HepG2 (cell line): ENCODE results near the gene LAMB4. TPM values are rescaled to one million over a fixed set of nuclear protein-coding genes. Genes with fewer than 3 reads are reported as not detected.

Experiments used
- ATAC-seq: fragments of 200-7000 bp; cut with Tn5 transposase; 3 replicates; pipeline ENCODE4 v1.9.1; 2020; ENCODE audit warnings: mild to moderate bottlenecking, moderate library complexity
- BruUV-seq: library from RNA; stranded (reverse); fragments of 400-500 nt; replicated peaks from 2 replicates; lab custom pipeline; 2021; lab: Mats Ljungman, UMichigan
- CTCF ChIA-PET: fragments of 300-600 bp; formaldehyde crosslinking; extraction: SDS; loops from one replicate; lab custom pipeline; 2021; ENCODE audit warnings: low total read pairs, inconsistent platforms, low intra/inter-chr PET ratio; lab: Yijun Ruan, JAX
- POLR2A ChIA-PET: fragments of 350-600 bp; sonication (Branson Sonifier 250); formaldehyde crosslinking; loops from one replicate; lab custom pipeline; 2020; ENCODE audit warnings: antibody characterized with exemption, inconsistent platforms; lab: Yijun Ruan, JAX
- DNase-seq: peaks from one replicate; pipeline ENCODE4 v3.0.0-alpha.2; 2015; ENCODE audit warnings: low spot score
- FAIRE-seq: peaks from 3 replicates; lab custom pipeline; 2011; peaks lifted over from hg19 to GRCh38; lab: Jason Lieb, UNC
- H2AFZ ChIP-seq: one replicate; pipeline ENCODE4 v1.6.1; 2011; ENCODE audit warnings: low read length, inconsistent platforms
- H3K27ac ChIP-seq: fragments of 300-600 bp; 3 replicates; pipeline ENCODE4 v1.8.0; 2011; ENCODE audit warnings: mixed run types, mild to moderate bottlenecking, mixed read lengths, low read length, inconsistent platforms; ENCODE audit not compliant: insufficient read depth; ENCODE audit errors: extremely low read length
- H3K27me3 ChIP-seq, 2 experiments: fragments of 200-600 bp in 1 of 2; 2 replicates in 1 of 2; 3 replicates in 1 of 2; pipeline versions ENCODE4 v1.6.0 to v1.8.0; 2011; ENCODE audit warnings: low read length in 2 of 2, mild to moderate bottlenecking in 2 of 2, moderate library complexity in 2 of 2, inconsistent platforms in 1 of 2; ENCODE audit not compliant: insufficient read depth in 2 of 2, control insufficient read depth in 1 of 2
- H3K36me3 ChIP-seq, 2 experiments: fragments of 200-600 bp in 1 of 2; replicated peaks in 1 of 2; 2 replicates in 1 of 2; 3 replicates in 1 of 2; pipeline versions ENCODE4 v1.5.1 to v1.8.0; 2011; ENCODE audit warnings: low read length in 2 of 2, inconsistent platforms in 1 of 2; ENCODE audit not compliant: insufficient read depth in 2 of 2, control insufficient read depth in 1 of 2
- H3K4me1 ChIP-seq: 2 replicates; pipeline ENCODE4 v1.5.1; 2012; ENCODE audit warnings: low read length, inconsistent platforms; ENCODE audit not compliant: insufficient read depth
- H3K4me2 ChIP-seq: 2 replicates; pipeline ENCODE4 v1.6.0; 2011; ENCODE audit warnings: low read depth, low read length, inconsistent platforms
- H3K4me3 ChIP-seq, 3 experiments: fragments of 200-600 bp in 1 of 3; sonication (generic), shearing (Covaris generic) in 1 of 3; replicated peaks in 1 of 3; 2 replicates each; pipeline ENCODE4 v1.5.1; 2011 to 2016; ENCODE audit warnings: low read length in 3 of 3, inconsistent platforms in 2 of 3, low read depth in 2 of 3, mild to moderate bottlenecking in 2 of 3, control low read depth in 1 of 3, mixed read lengths in 1 of 3; ENCODE audit not compliant: insufficient read depth in 1 of 3
- H3K79me2 ChIP-seq: one replicate; pipeline ENCODE4 v1.6.1; 2011; ENCODE audit warnings: low read length, inconsistent platforms; ENCODE audit not compliant: insufficient read depth
- H3K9ac ChIP-seq: 2 replicates; pipeline ENCODE4 v1.6.0; 2011; ENCODE audit warnings: mild to moderate bottlenecking, low read depth, low read length, inconsistent platforms; ENCODE audit not compliant: insufficient read depth
- H3K9me3 ChIP-seq: 2 replicates; pipeline ENCODE4 v1.5.1; 2012; ENCODE audit warnings: mild to moderate bottlenecking, low read length
- H4K20me1 ChIP-seq: 2 replicates; pipeline ENCODE4 v1.6.0; 2011; ENCODE audit warnings: inconsistent platforms, mild to moderate bottlenecking, low read length, moderate library complexity; ENCODE audit not compliant: insufficient read depth
- CBFB ChIP-seq: sonication (generic); formaldehyde crosslinking; IDR thresholded peaks from 2 replicates; pipeline ENCODE4 v1.4.0; 2020; ENCODE audit warnings: missing genetic modification reagents
- DNMT3B ChIP-seq: conservative IDR thresholded peaks from 2 replicates; pipeline ENCODE4 v1.6.1; 2016; ENCODE audit warnings: missing biosample characterization, control low read depth
- MXD4 ChIP-seq: IDR thresholded peaks from 2 replicates; pipeline ENCODE4 v1.6.1; 2016; ENCODE audit warnings: mild to moderate bottlenecking, missing biosample characterization, missing genetic modification reagents
- NR3C1 ChIP-seq: sonication (generic); formaldehyde crosslinking; IDR thresholded peaks from 2 replicates; pipeline ENCODE4 v1.4.0; 2020; ENCODE audit warnings: missing genetic modification reagents
- SMC3 ChIP-seq: IDR thresholded peaks from 2 replicates; pipeline ENCODE4 v1.6.1; 2011; ENCODE audit warnings: low read length, improper control_type of control experiment
- ZNF543 ChIP-seq: sonication (generic); formaldehyde crosslinking; IDR thresholded peaks from 2 replicates; pipeline ENCODE4 v1.4.0; 2020; ENCODE audit warnings: mild to moderate bottlenecking, missing genetic modification reagents
- ZNF660 ChIP-seq: sonication (generic); formaldehyde crosslinking; IDR thresholded peaks from 2 replicates; pipeline ENCODE4 v1.5.1; 2020; ENCODE audit warnings: mild to moderate bottlenecking, low read depth, missing genetic modification reagents, borderline replicate concordance
- ZNF672 ChIP-seq: sonication (generic); formaldehyde crosslinking; IDR thresholded peaks from 2 replicates; pipeline ENCODE4 v1.8.1; 2022; ENCODE audit warnings: missing genetic modification reagents
- ZNF891 ChIP-seq: sonication (generic); formaldehyde crosslinking; IDR thresholded peaks from 2 replicates; pipeline ENCODE4 v1.5.0; 2020; ENCODE audit warnings: mild to moderate bottlenecking, missing genetic modification reagents
- WGBS: methylation state at CpG from one replicate; pipeline ENCODE4 v1.1.6; 2017; ENCODE audit warnings: low lambda C conversion rate; 5-methylcytosine and 5-hydroxymethylcytosine counted together
- in situ Hi-C: cut with HindIII; loops from 2 replicates; pipeline ENCODE4 v1.10.0; 2017; ENCODE audit warnings: low pct_unique_long_range_greater_than_20kb; ENCODE audit not compliant: extremely low pct_ligation_motif_present
- intact Hi-C: fragments of 100-400 bp; cut with micrococcal nuclease; formaldehyde crosslinking; loops from one replicate; pipeline ENCODE4 v1.10.0; 2022; ENCODE audit not compliant: unreplicated experiment
- polyA plus RNA-seq, 8 experiments: library from polyadenylated mRNA; depleted of rRNA in 3 of 8; stranded (reverse) in 7 of 8; unstranded in 1 of 8; fragments of >200 nt; fragmentation: Illumina TruSeq in 4 of 8; extraction: Trizol in 4 of 8; gene quantifications; 2 replicates each; pipeline versions ENCODE4 v1.2.1 to v1.2.3, GENCODE V29; 2011 to 2016; ENCODE audit warnings: low read depth in 4 of 8, missing spikeins in 1 of 8, mixed read lengths in 1 of 8; ENCODE audit not compliant: insufficient read depth in 1 of 8
- total RNA-seq, 5 experiments: library from RNA; depleted of rRNA; stranded (reverse); fragments of >200 nt; fragmentation: Illumina TruSeq; extraction: Trizol; gene quantifications; 2 replicates each; pipeline ENCODE4 v1.2.3, GENCODE V29; 2016; ENCODE audit warnings: low read depth in 1 of 5
- TF ChIP-seq, protein P1 (sequence below): sonication (generic); formaldehyde crosslinking; IDR thresholded peaks from 2 replicates; pipeline ENCODE4 v1.4.0; 2020; ENCODE audit warnings: missing genetic modification reagents
- TF ChIP-seq, protein P2 (sequence below): sonication (generic); formaldehyde crosslinking; IDR thresholded peaks from 2 replicates; pipeline ENCODE4 v1.8.0; 2022; ENCODE audit warnings: mild to moderate bottlenecking, missing genetic modification reagents, moderate library complexity
- TF ChIP-seq, protein P3 (sequence below), 2 experiments: sonication (generic) in 1 of 2; formaldehyde crosslinking in 1 of 2; IDR thresholded peaks; 2 replicates each; pipeline versions ENCODE4 v1.4.0 to v1.6.1; 2016 to 2020; ENCODE audit warnings: borderline replicate concordance in 1 of 2, low read depth in 1 of 2, mild to moderate bottlenecking in 1 of 2, missing genetic modification reagents in 1 of 2

Gene LAMB4
- total and polyA plus RNA-seq, 2 of the 13 experiments (the other 11 are each of a cell fraction or from before 2014, with no cell fraction given) = 0.05 TPM; not detected in 1

DNA sequence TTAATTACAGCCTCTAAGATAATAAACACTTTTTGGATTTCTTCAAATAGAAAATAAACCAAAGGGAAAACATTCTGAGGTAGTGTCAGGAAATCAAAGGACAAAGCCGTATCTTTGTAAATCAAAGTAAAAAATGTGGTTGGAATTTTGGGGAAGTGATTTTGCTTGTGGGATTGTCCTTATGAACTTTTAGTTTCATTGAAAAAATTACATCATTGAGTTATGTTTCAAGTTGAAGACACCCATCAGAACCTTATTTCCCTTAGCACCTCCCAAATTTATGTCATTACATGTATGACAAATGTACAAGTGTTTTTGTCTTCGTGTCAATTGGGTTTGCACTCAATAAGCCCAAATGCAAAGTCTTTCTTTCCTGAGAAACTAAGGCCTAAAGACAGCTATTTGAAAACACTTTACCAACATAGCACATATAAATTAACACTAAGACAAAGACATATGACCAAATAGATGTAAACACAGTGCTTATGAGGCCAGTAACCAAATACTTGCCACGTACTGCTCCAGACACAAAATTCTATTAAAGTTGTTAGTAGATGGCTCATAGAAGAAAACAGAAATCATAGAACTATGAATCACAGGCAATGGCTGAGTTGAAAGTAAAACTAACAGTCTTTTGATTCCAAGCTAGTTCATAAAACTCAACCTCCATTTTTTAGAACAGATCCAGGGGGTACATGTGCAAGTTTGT lies 26.9 kb upstream of the LAMB4 start:
- Histone ChIP-seq H3K4me3 (no peak overlapping the region), H3K4me2 (no peak overlapping the region), H3K9me3 (no peaks in the 10 kb centered on the region), H2AFZ (no peak overlapping the region), H3K27ac (no peak overlapping the region), H3K9ac (no peak overlapping the region), H4K20me1 (no peaks in the 10 kb centered on the region), H3K4me1 (no peaks in the 10 kb centered on the region), H3K36me3 (no peaks in the 10 kb centered on the region), H3K79me2 (no peaks in the 10 kb centered on the region), H3K27me3 (no peaks in the 10 kb centered on the region)
- CTCF ChIA-PET = no interaction called here
- DNase-seq = no peak
- no peak for TF ChIP-seq SMC3
- TF ChIP-seq ZNF543 (CRISPR knock-in tag) = no peak
- TF ChIP-seq ZNF891 = no peak
- no peak for TF ChIP-seq NR3C1 (CRISPR knock-in tag)
- TF ChIP-seq CBFB (CRISPR knock-in tag) = no peak
- TF ChIP-seq, protein P1, sequence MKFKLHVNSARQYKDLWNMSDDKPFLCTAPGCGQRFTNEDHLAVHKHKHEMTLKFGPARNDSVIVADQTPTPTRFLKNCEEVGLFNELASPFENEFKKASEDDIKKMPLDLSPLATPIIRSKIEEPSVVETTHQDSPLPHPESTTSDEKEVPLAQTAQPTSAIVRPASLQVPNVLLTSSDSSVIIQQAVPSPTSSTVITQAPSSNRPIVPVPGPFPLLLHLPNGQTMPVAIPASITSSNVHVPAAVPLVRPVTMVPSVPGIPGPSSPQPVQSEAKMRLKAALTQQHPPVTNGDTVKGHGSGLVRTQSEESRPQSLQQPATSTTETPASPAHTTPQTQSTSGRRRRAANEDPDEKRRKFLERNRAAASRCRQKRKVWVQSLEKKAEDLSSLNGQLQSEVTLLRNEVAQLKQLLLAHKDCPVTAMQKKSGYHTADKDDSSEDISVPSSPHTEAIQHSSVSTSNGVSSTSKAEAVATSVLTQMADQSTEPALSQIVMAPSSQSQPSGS (CRISPR knock-in tag) = no peak
- no peak for TF ChIP-seq ZNF672 (CRISPR knock-in tag)
- no peak for TF ChIP-seq DNMT3B
- TF ChIP-seq MXD4 (CRISPR knock-in tag) = no peak
- TF ChIP-seq ZNF660 (CRISPR knock-in tag) = no peak
- TF ChIP-seq, protein P2, sequence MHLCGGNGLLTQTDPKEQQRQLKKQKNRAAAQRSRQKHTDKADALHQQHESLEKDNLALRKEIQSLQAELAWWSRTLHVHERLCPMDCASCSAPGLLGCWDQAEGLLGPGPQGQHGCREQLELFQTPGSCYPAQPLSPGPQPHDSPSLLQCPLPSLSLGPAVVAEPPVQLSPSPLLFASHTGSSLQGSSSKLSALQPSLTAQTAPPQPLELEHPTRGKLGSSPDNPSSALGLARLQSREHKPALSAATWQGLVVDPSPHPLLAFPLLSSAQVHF (CRISPR knock-in tag) = no peak
- TF ChIP-seq, protein P3, sequence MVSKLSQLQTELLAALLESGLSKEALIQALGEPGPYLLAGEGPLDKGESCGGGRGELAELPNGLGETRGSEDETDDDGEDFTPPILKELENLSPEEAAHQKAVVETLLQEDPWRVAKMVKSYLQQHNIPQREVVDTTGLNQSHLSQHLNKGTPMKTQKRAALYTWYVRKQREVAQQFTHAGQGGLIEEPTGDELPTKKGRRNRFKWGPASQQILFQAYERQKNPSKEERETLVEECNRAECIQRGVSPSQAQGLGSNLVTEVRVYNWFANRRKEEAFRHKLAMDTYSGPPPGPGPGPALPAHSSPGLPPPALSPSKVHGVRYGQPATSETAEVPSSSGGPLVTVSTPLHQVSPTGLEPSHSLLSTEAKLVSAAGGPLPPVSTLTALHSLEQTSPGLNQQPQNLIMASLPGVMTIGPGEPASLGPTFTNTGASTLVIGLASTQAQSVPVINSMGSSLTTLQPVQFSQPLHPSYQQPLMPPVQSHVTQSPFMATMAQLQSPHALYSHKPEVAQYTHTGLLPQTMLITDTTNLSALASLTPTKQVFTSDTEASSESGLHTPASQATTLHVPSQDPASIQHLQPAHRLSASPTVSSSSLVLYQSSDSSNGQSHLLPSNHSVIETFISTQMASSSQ (IDR thresholded peaks at IDR 0.05; ENCODE audit: low read depth) = no peak
- TF ChIP-seq, protein P3 (CRISPR knock-in tag; IDR thresholded peaks at IDR 0.05; ENCODE audit: borderline replicate concordance) = no peak
- BruUV-seq = no TSS peak
- 38% methylated on average over 3 of the region's 3 CpGs for WGBS
- in situ Hi-C loops (no loop called here), intact Hi-C loops (no loop called here)
- FAIRE-seq = no peak
- POLR2A ChIA-PET = no interaction called here
- no peak for ATAC-seq
